HEK293 (cell line): Measurements from ENCODE around the gene PACRG.

Experiments used
- CTCF ChIA-PET: fragments of 350-600 bp; formaldehyde crosslinking; extraction: SDS; loops from one replicate; lab custom pipeline; 2021; ENCODE audit warnings: antibody characterized with exemption; lab: Yijun Ruan, JAX
- POLR2A ChIA-PET: fragments of 300-600 bp; formaldehyde crosslinking; extraction: SDS; loops from one replicate; lab custom pipeline; 2020; ENCODE audit warnings: antibody characterized with exemption, inconsistent platforms; lab: Yijun Ruan, JAX
- H3K27ac ChIP-seq: fragments of 200-500 bp; sonication (Bioruptor generic); 2 replicates; pipeline ENCODE4 v1.5.1; 2014; ENCODE audit warnings: low read depth, low read length, control low read depth, inconsistent platforms; ENCODE audit errors: extremely low read depth
- H3K36me3 ChIP-seq, 2 experiments: fragments of 200-500 bp in 1 of 2; sonication (Bioruptor generic) in 1 of 2; 1 replicate in 1 of 2; 2 replicates in 1 of 2; pipeline ENCODE4 v1.5.1; 2014 to 2017; ENCODE audit warnings: inconsistent platforms in 2 of 2, low read length in 2 of 2; ENCODE audit not compliant: control insufficient read depth in 2 of 2, insufficient read depth in 1 of 2
- H3K4me1 ChIP-seq: fragments of 200-500 bp; sonication (Bioruptor generic); 2 replicates; pipeline ENCODE4 v1.5.1; 2014; ENCODE audit warnings: mild to moderate bottlenecking, low read length, inconsistent platforms; ENCODE audit not compliant: control insufficient read depth, insufficient read depth
- H3K4me3 ChIP-seq: 2 replicates; pipeline ENCODE4 v1.5.1; 2011; ENCODE audit warnings: low read depth, mild to moderate bottlenecking, control low read depth, low read length, moderate library complexity
- H3K9me3 ChIP-seq: fragments of 200-500 bp; sonication (Bioruptor generic); 2 replicates; pipeline ENCODE4 v1.5.1; 2014; ENCODE audit warnings: low read depth, low read length, inconsistent platforms; ENCODE audit not compliant: control insufficient read depth, insufficient read depth
- FEZF1 ChIP-seq: fragments of 450-650 bp; formaldehyde crosslinking; IDR thresholded peaks from 2 replicates; pipeline ENCODE4 v1.5.1; 2016; ENCODE audit warnings: missing biosample characterization, missing genetic modification characterization
- HOXD13 ChIP-seq: sonication (generic); formaldehyde crosslinking; IDR thresholded peaks from 2 replicates; pipeline ENCODE4 v1.8.0; 2022; ENCODE audit warnings: missing genetic modification reagents, borderline replicate concordance
- IKZF3 ChIP-seq: fragments of 450-650 bp; IDR thresholded peaks from 2 replicates; pipeline ENCODE4 v1.5.0; 2018; ENCODE audit warnings: missing biosample characterization, mild to moderate bottlenecking, missing genetic modification characterization, moderate library complexity
- PRDM4 ChIP-seq: fragments of 450-650 bp; formaldehyde crosslinking; IDR thresholded peaks from 2 replicates; pipeline ENCODE4 v1.5.1; 2017; ENCODE audit warnings: missing biosample characterization, missing genetic modification characterization
- SP2 ChIP-seq: fragments of 450-650 bp; formaldehyde crosslinking; IDR thresholded peaks from 2 replicates; pipeline ENCODE4 v1.5.1; 2016; ENCODE audit warnings: missing biosample characterization, missing genetic modification characterization
- YY1 ChIP-seq: fragments of 450-650 bp; formaldehyde crosslinking; IDR thresholded peaks from 2 replicates; pipeline ENCODE4 v1.5.1; 2018; ENCODE audit warnings: missing biosample characterization, missing genetic modification characterization
- YY2 ChIP-seq: fragments of 450-650 bp; formaldehyde crosslinking; IDR thresholded peaks from 2 replicates; pipeline ENCODE4 v1.5.1; 2016; ENCODE audit warnings: missing biosample characterization, missing genetic modification characterization
- ZBTB10 ChIP-seq: fragments of 450-650 bp; formaldehyde crosslinking; IDR thresholded peaks from 2 replicates; pipeline ENCODE4 v1.5.1; 2016; ENCODE audit warnings: missing biosample characterization, missing genetic modification characterization
- ZFP37 ChIP-seq: fragments of 450-650 bp; formaldehyde crosslinking; IDR thresholded peaks from 2 replicates; pipeline ENCODE4 v1.5.1; 2016; ENCODE audit warnings: missing biosample characterization, missing genetic modification characterization
- ZNF132 ChIP-seq: fragments of 450-650 bp; formaldehyde crosslinking; IDR thresholded peaks from 2 replicates; pipeline ENCODE4 v1.5.1; 2017; ENCODE audit warnings: missing biosample characterization, missing genetic modification characterization, borderline replicate concordance
- ZNF133 ChIP-seq: fragments of 450-650 bp; formaldehyde crosslinking; IDR thresholded peaks from 2 replicates; pipeline ENCODE4 v1.5.1; 2016; ENCODE audit warnings: missing biosample characterization, missing genetic modification characterization
- ZNF2 ChIP-seq: fragments of 450-650 bp; formaldehyde crosslinking; IDR thresholded peaks from 2 replicates; pipeline ENCODE4 v1.5.1; 2016; ENCODE audit warnings: missing biosample characterization, missing genetic modification characterization
- ZNF366 ChIP-seq: fragments of 450-650 bp; formaldehyde crosslinking; conservative IDR thresholded peaks from 2 replicates; pipeline ENCODE4 v1.5.1; 2016; ENCODE audit warnings: missing biosample characterization, missing genetic modification characterization
- ZNF404 ChIP-seq: fragments of 450-650 bp; formaldehyde crosslinking; IDR thresholded peaks from 2 replicates; pipeline ENCODE4 v1.5.1; 2017; ENCODE audit warnings: missing biosample characterization, missing genetic modification characterization
- ZNF654 ChIP-seq: fragments of 450-650 bp; formaldehyde crosslinking; IDR thresholded peaks from 2 replicates; pipeline ENCODE4 v1.5.1; 2016; ENCODE audit warnings: low read depth, missing biosample characterization, missing genetic modification characterization
- ZNF785 ChIP-seq: fragments of 450-650 bp; formaldehyde crosslinking; IDR thresholded peaks from 2 replicates; pipeline ENCODE4 v1.5.1; 2016; ENCODE audit warnings: missing biosample characterization, missing genetic modification characterization
- ZNF843 ChIP-seq: fragments of 450-650 bp; formaldehyde crosslinking; IDR thresholded peaks from 2 replicates; pipeline ENCODE4 v1.5.1; 2016; ENCODE audit warnings: missing biosample characterization, missing genetic modification characterization
- TF ChIP-seq, protein P1 (sequence below): fragments of 450-650 bp; formaldehyde crosslinking; IDR thresholded peaks from 2 replicates; pipeline ENCODE4 v1.5.1; 2016; ENCODE audit warnings: missing biosample characterization, missing genetic modification characterization
- TF ChIP-seq, protein P2 (sequence below): fragments of 450-650 bp; formaldehyde crosslinking; IDR thresholded peaks from 2 replicates; pipeline ENCODE4 v1.5.1; 2017; ENCODE audit warnings: missing biosample characterization, missing genetic modification characterization
- TF ChIP-seq, protein P3 (sequence below): fragments of 450-650 bp; formaldehyde crosslinking; IDR thresholded peaks from 2 replicates; pipeline ENCODE4 v1.5.1; 2016; ENCODE audit warnings: missing biosample characterization, missing genetic modification characterization
- TF ChIP-seq, protein P4 (sequence below): fragments of 450-650 bp; formaldehyde crosslinking; IDR thresholded peaks from 2 replicates; pipeline ENCODE4 v1.5.1; 2016; ENCODE audit warnings: missing biosample characterization, missing genetic modification characterization

Gene PACRG

DNA sequence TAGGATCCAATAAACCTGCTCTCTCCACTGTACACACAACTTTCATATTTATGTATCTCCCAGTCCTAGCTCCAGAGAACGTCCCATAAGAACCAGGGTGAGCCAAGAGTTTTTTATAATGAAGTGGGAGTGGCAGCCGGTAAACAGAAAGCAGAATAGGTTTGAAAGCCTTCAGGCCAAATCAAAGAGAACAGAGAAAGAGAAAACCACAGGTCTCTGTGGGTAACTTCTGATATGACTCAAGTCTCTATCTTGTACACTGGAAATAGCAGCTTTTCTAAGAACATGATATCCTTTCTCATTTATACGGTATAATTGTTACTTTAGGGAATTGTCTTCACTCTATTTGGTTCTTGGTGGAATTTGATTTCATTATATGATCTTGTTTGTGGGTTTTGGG, 273.6 kb downstream of the PACRG start:
- CTCF ChIA-PET = interaction anchor here (0.5 kb wide), 1 partner anchor 1401 kb away, joined by 4 read pairs; no protein-coding TSS in a partner anchor

DNA sequence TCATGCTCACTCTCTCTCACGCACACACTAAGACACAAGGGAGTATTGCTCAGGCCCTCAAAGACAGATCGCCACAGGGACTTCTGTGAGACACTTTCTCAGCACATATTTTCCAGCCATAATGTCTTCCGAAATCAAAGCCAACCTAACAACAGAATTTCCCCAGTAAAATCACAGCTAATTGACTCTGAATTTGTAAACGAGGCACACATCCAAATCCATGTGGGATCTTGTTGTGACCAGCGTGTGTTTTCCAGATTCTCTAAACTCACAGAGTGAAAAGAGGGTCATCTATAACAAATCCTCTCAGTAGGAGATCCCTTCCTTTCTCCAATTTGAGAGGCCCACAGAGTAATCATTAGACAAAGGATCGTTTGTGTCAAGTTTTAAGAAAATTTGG, 280.4 kb downstream of the PACRG start:
- ChIA-PET CTCF (no interaction called here), POLR2A (no interaction called here)
- Histone ChIP-seq H3K36me3 (no peaks in the 10 kb centered on the region), H3K9me3 (no peaks in the 10 kb centered on the region), H3K4me1 (no peaks in the 10 kb centered on the region), H3K27ac (no peak overlapping the region), H3K4me3 (no peak overlapping the region)
- TF ChIP-seq ZBTB10 (no peak), ZNF404 (tag by site-specific recombination) (no peak), YY1 (tag by site-specific recombination) (no peak), IKZF3 (tag by site-specific recombination) (no peak), HOXD13 (CRISPR knock-in tag) (no peak), ZFP37 (tag by site-specific recombination) (no peak), FEZF1 (tag by site-specific recombination) (no peak), PRDM4 (tag by site-specific recombination) (no peak), ZNF785 (tag by site-specific recombination) (no peak), ZNF133 (tag by site-specific recombination) (no peak), ZNF366 (tag by site-specific recombination) (no peak), ZNF2 (tag by site-specific recombination) (no peak), ZNF654 (tag by site-specific recombination) (no peak), ZNF843 (tag by site-specific recombination) (no peak)
- TF ChIP-seq, protein P1, sequence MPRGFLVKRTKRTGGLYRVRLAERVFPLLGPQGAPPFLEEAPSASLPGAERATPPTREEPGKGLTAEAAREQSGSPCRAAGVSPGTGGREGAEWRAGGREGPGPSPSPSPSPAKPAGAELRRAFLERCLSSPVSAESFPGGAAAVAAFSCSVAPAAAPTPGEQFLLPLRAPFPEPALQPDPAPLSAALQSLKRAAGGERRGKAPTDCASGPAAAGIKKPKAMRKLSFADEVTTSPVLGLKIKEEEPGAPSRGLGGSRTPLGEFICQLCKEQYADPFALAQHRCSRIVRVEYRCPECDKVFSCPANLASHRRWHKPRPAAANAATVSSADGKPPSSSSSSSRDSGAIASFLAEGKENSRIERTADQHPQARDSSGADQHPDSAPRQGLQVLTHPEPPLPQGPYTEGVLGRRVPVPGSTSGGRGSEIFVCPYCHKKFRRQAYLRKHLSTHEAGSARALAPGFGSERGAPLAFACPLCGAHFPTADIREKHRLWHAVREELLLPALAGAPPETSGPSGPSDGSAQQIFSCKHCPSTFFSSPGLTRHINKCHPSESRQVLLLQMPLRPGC (tag by site-specific recombination) = no peak
- TF ChIP-seq, protein P2, sequence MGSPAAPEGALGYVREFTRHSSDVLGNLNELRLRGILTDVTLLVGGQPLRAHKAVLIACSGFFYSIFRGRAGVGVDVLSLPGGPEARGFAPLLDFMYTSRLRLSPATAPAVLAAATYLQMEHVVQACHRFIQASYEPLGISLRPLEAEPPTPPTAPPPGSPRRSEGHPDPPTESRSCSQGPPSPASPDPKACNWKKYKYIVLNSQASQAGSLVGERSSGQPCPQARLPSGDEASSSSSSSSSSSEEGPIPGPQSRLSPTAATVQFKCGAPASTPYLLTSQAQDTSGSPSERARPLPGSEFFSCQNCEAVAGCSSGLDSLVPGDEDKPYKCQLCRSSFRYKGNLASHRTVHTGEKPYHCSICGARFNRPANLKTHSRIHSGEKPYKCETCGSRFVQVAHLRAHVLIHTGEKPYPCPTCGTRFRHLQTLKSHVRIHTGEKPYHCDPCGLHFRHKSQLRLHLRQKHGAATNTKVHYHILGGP (tag by site-specific recombination) = no peak
- TF ChIP-seq, protein P3, sequence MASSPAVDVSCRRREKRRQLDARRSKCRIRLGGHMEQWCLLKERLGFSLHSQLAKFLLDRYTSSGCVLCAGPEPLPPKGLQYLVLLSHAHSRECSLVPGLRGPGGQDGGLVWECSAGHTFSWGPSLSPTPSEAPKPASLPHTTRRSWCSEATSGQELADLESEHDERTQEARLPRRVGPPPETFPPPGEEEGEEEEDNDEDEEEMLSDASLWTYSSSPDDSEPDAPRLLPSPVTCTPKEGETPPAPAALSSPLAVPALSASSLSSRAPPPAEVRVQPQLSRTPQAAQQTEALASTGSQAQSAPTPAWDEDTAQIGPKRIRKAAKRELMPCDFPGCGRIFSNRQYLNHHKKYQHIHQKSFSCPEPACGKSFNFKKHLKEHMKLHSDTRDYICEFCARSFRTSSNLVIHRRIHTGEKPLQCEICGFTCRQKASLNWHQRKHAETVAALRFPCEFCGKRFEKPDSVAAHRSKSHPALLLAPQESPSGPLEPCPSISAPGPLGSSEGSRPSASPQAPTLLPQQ (tag by site-specific recombination) = no peak
- TF ChIP-seq, protein P4, sequence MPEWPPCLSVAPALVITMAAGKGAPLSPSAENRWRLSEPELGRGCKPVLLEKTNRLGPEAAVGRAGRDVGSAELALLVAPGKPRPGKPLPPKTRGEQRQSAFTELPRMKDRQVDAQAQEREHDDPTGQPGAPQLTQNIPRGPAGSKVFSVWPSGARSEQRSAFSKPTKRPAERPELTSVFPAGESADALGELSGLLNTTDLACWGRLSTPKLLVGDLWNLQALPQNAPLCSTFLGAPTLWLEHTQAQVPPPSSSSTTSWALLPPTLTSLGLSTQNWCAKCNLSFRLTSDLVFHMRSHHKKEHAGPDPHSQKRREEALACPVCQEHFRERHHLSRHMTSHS (tag by site-specific recombination) = no peak

More for the DNA sequence above, 273.6 kb downstream of the PACRG start:
- Histone ChIP-seq H3K4me3 (no peak overlapping the region), H3K4me1 (no peaks in the 10 kb centered on the region), H3K27ac (no peak overlapping the region), H3K9me3 (no peaks in the 10 kb centered on the region), H3K36me3 (no peaks in the 10 kb centered on the region)
- POLR2A ChIA-PET = no interaction called here
- TF ChIP-seq ZNF132 (no peak), YY2 (tag by site-specific recombination) (no peak), SP2 (tag by site-specific recombination) (no peak)
